SK-N-SH (cell line): ENCODE results near the gene BRD3. TPM values are rescaled to one million over a fixed set of nuclear protein-coding genes. Genes with fewer than 3 reads are reported as not detected.

Source experiments
- CTCF ChIA-PET: fragments of 300-600, 350-600 bp; formaldehyde crosslinking; extraction: SDS; loops from one replicate; lab custom pipeline; 2021; lab: Yijun Ruan, JAX
- POLR2A ChIA-PET: fragments of 350-600 bp; sonication (Branson Sonifier 250); formaldehyde crosslinking; extraction: SDS; loops from one replicate; lab custom pipeline; 2020; ENCODE audit warnings: antibody characterized with exemption, inconsistent platforms; lab: Yijun Ruan, JAX
- DNase-seq: peaks from one replicate; pipeline ENCODE4 v3.0.0; 2012
- H2AFZ ChIP-seq: fragments of 200-600 bp; sonication (generic); 2 replicates; pipeline ENCODE4 v1.8.1; 2016; ENCODE audit warnings: antibody characterized with exemption, mild to moderate bottlenecking, low read depth
- H3F3A ChIP-seq: fragments of 200-600 bp; sonication (generic); replicated peaks from 2 replicates; pipeline ENCODE3; 2016; ENCODE audit warnings: antibody characterized with exemption, mild to moderate bottlenecking; ENCODE audit not compliant: insufficient read depth
- H3K27ac ChIP-seq, 2 experiments: fragments of 200-500 bp in 1 of 2; fragments of 200-600 bp in 1 of 2; sonication (Bioruptor generic) in 1 of 2; sonication (generic), shearing (Covaris generic) in 1 of 2; 2 replicates each; pipeline versions ENCODE4 v1.5.1 to v1.6.1; 2014 to 2016; ENCODE audit warnings: low read depth in 2 of 2, inconsistent platforms in 1 of 2, low read length in 1 of 2, mild to moderate bottlenecking in 1 of 2, mixed read lengths in 1 of 2
- H3K27me3 ChIP-seq: fragments of 200-600 bp; sonication (generic), shearing (Covaris generic); 2 replicates; pipeline ENCODE4 v1.6.1; 2016; ENCODE audit warnings: mixed run types; ENCODE audit not compliant: insufficient read depth
- H3K36me3 ChIP-seq, 2 experiments: fragments of 200-500 bp in 1 of 2; fragments of 200-600 bp in 1 of 2; sonication (Bioruptor generic) in 1 of 2; sonication (generic) in 1 of 2; replicated peaks in 1 of 2; 2 replicates each; pipeline versions ENCODE3 to v1.5.1; 2014 to 2016; ENCODE audit warnings: low read length in 1 of 2, mild to moderate bottlenecking in 1 of 2; ENCODE audit not compliant: insufficient read depth in 2 of 2, control insufficient read depth in 1 of 2
- H3K4me1 ChIP-seq, 2 experiments: fragments of 200-500 bp in 1 of 2; fragments of 200-600 bp in 1 of 2; sonication (Bioruptor generic) in 1 of 2; sonication (generic), shearing (Covaris generic) in 1 of 2; 2 replicates each; pipeline versions ENCODE4 v1.5.1 to v1.6.1; 2014 to 2016; ENCODE audit warnings: low read depth in 1 of 2, low read length in 1 of 2, mixed run types in 1 of 2; ENCODE audit not compliant: insufficient read depth in 2 of 2, control insufficient read depth in 1 of 2
- H3K4me2 ChIP-seq: fragments of 200-600 bp; sonication (generic), shearing (Covaris generic); 2 replicates; pipeline ENCODE4 v1.6.1; 2017; ENCODE audit warnings: mixed run types
- H3K4me3 ChIP-seq, 2 experiments: fragments of 200-500 bp in 1 of 2; fragments of 200-600 bp in 1 of 2; sonication (Bioruptor generic) in 1 of 2; sonication (generic), shearing (Covaris generic) in 1 of 2; 2 replicates each; pipeline versions ENCODE4 v1.5.1 to v1.8.1; 2014 to 2016; ENCODE audit warnings: low read depth in 2 of 2, inconsistent platforms in 1 of 2, low read length in 1 of 2, mild to moderate bottlenecking in 1 of 2, mixed read lengths in 1 of 2, moderate library complexity in 1 of 2
- H3K79me2 ChIP-seq: fragments of 200-600 bp; sonication (generic); 2 replicates; pipeline ENCODE4 v1.8.1; 2017; ENCODE audit warnings: mild to moderate bottlenecking; ENCODE audit not compliant: insufficient read depth
- H3K9ac ChIP-seq: fragments of 200-600 bp; sonication (generic); 2 replicates; pipeline ENCODE4 v1.6.1; 2017; ENCODE audit warnings: mixed run types
- H3K9me2 ChIP-seq: fragments of 200-600 bp; sonication (generic); 2 replicates; pipeline ENCODE4 v1.6.1; 2017; ENCODE audit warnings: mixed run types
- H3K9me3 ChIP-seq: fragments of 200-600 bp; sonication (generic); 2 replicates; pipeline ENCODE4 v1.6.1; 2017; ENCODE audit warnings: mixed run types, mild to moderate bottlenecking, moderate library complexity
- H4K20me1 ChIP-seq: fragments of 200-600 bp; sonication (generic); 2 replicates; pipeline ENCODE4 v1.6.1; 2017; ENCODE audit warnings: mild to moderate bottlenecking, mixed run types; ENCODE audit not compliant: insufficient read depth
- CHD2 ChIP-seq: fragments of 150-350 bp; IDR thresholded peaks from 2 replicates; pipeline ENCODE4 v1.6.1; 2018; ENCODE audit warnings: low read length; ENCODE audit not compliant: partially characterized antibody
- EZH2phosphoT487 ChIP-seq: fragments of 200-600 bp; sonication (generic); IDR thresholded peaks from 2 replicates; pipeline ENCODE4 v1.6.1; 2017; ENCODE audit warnings: low read depth, mixed run types, mild to moderate bottlenecking, antibody characterized with exemption, moderate library complexity, borderline replicate concordance
- FOXJ3 ChIP-seq: sonication (generic); formaldehyde crosslinking; IDR thresholded peaks from 2 replicates; pipeline ENCODE4 v1.5.1; 2020; ENCODE audit warnings: mild to moderate bottlenecking, missing genetic modification reagents
- GATA2 ChIP-seq: sonication (generic); formaldehyde crosslinking; IDR thresholded peaks from 2 replicates; pipeline ENCODE4 v1.5.0; 2020; ENCODE audit warnings: mild to moderate bottlenecking, missing genetic modification reagents
- JUND ChIP-seq: IDR thresholded peaks from 2 replicates; pipeline ENCODE4 v1.4.0; 2012
- MEF2A ChIP-seq: IDR thresholded peaks from 2 replicates; pipeline ENCODE4 v1.4.0; 2012; ENCODE audit warnings: low read depth, borderline replicate concordance
- NFIC ChIP-seq: IDR thresholded peaks from 2 replicates; pipeline ENCODE4 v1.4.0; 2012; ENCODE audit warnings: borderline replicate concordance
- NRF1 ChIP-seq: IDR thresholded peaks from 2 replicates; pipeline ENCODE4 v1.6.1; 2012; ENCODE audit warnings: low read depth, mild to moderate bottlenecking, low read length
- RCOR1 ChIP-seq: fragments of 150-350 bp; IDR thresholded peaks from 2 replicates; pipeline ENCODE4 v1.6.1; 2017; ENCODE audit warnings: antibody characterized with exemption, low read length
- RXRA ChIP-seq: IDR thresholded peaks from 2 replicates; pipeline ENCODE4 v1.4.0; 2012; ENCODE audit warnings: low read depth, mild to moderate bottlenecking, borderline replicate concordance
- TCF12 ChIP-seq: IDR thresholded peaks from 2 replicates; pipeline ENCODE4 v1.4.0; 2012
- YY1 ChIP-seq: IDR thresholded peaks from 2 replicates; pipeline ENCODE4 v1.4.0; 2012; ENCODE audit warnings: low read depth, mild to moderate bottlenecking
- WGBS: methylation state at CpG from one replicate; pipeline ENCODE4 v1.1.6; 2017; ENCODE audit warnings: low lambda C conversion rate; 5-methylcytosine and 5-hydroxymethylcytosine counted together
- polyA plus RNA-seq, 3 experiments: library from polyadenylated mRNA; depleted of rRNA; stranded (reverse); fragments of >200 nt; gene quantifications; 2 replicates each; pipeline ENCODE4 v1.2.3, GENCODE V29; 2012
- TF ChIP-seq, protein P1 (sequence below): IDR thresholded peaks from 2 replicates; pipeline ENCODE4 v1.4.0; 2012; ENCODE audit warnings: low read depth
- TF ChIP-seq, protein P2 (sequence below): fragments of 150-350 bp; IDR thresholded peaks from 2 replicates; pipeline ENCODE4 v1.6.1; 2017; ENCODE audit warnings: antibody characterized with exemption, low read length, low read depth, borderline replicate concordance
- TF ChIP-seq, protein P3 (sequence below): IDR thresholded peaks from 2 replicates; pipeline ENCODE4; 2012
- TF ChIP-seq, protein P4 (sequence below): fragments of 150-350 bp; IDR thresholded peaks from 2 replicates; pipeline ENCODE4 v1.6.1; 2016; ENCODE audit warnings: mild to moderate bottlenecking, low read depth, low read length

BRD3 gene
- polyA plus RNA-seq, 1 of the 3 experiments (the other 2 are of a cell fraction), result 11.4 TPM

DNA sequence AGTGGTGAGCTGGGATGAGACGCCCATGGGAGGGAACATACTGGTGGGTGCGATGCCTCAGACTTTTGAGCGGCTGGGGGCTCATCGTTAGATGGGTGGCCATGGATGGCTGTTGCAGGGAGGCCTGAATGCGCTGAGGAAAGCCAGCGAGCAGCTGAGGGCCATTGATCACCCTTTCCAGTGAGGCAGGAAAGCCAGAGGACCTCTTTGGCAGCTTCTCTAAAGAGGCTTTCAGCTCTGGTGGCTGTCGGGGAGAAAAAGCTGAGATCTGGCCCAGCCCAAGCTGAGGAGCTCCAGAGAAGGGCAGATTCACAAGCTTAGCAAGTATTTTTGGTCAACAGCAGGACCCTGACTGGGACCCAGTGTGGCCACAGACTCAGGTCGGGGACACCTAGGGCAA is 62.4 kb downstream of the BRD3 start:
- Histone ChIP-seq H3K9me3 (no peaks in the 10 kb centered on the region), H3K9me2 (no peaks in the 10 kb centered on the region), H3K9ac (no peak overlapping the region), H3K27me3 (no peaks in the 10 kb centered on the region), H3K4me3 (no peak overlapping the region), H3K36me3 (no peaks in the 10 kb centered on the region), H3K79me2 (no peaks in the 10 kb centered on the region), H3K4me2 (no peak overlapping the region), H3K27ac (no peak overlapping the region), H3F3A (no peaks in the 10 kb centered on the region), H4K20me1 (no peaks in the 10 kb centered on the region), H3K4me1 (peaks cover 0 to 11% of the 10 kb centered on the region in 2 experiments; a peak in 1 of 4 replicates), H2AFZ (no peak overlapping the region)
- WGBS, result 78% methylated on average over 5 of the region's 8 CpGs
- DNase-seq, result no peak
- CTCF ChIA-PET, result interaction anchor here (0.7 to 7.3 kb wide), 5 partner anchors 11 to 263 kb away, joined by 3 to 72 read pairs (median 7); no protein-coding TSS in a partner anchor
- POLR2A ChIA-PET, result interaction anchor here (1.3 kb wide), 1 partner anchor 12 kb away, joined by 3 read pairs; no protein-coding TSS in a partner anchor
- TF ChIP-seq GATA2 (CRISPR knock-in tag), result no peak
- TF ChIP-seq NFIC, result no peak
- TF ChIP-seq, protein P1, sequence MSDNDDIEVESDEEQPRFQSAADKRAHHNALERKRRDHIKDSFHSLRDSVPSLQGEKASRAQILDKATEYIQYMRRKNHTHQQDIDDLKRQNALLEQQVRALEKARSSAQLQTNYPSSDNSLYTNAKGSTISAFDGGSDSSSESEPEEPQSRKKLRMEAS, result no peak
- no peak for TF ChIP-seq MEF2A
- no peak for TF ChIP-seq JUND
- no peak for TF ChIP-seq EZH2phosphoT487
- TF ChIP-seq, protein P2, sequence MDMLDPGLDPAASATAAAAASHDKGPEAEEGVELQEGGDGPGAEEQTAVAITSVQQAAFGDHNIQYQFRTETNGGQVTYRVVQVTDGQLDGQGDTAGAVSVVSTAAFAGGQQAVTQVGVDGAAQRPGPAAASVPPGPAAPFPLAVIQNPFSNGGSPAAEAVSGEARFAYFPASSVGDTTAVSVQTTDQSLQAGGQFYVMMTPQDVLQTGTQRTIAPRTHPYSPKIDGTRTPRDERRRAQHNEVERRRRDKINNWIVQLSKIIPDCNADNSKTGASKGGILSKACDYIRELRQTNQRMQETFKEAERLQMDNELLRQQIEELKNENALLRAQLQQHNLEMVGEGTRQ, result no peak
- TF ChIP-seq FOXJ3 (CRISPR knock-in tag), result no peak
- TF ChIP-seq NRF1, result no peak
- TF ChIP-seq YY1, result no peak
- no peak for TF ChIP-seq RXRA
- TF ChIP-seq, protein P3, sequence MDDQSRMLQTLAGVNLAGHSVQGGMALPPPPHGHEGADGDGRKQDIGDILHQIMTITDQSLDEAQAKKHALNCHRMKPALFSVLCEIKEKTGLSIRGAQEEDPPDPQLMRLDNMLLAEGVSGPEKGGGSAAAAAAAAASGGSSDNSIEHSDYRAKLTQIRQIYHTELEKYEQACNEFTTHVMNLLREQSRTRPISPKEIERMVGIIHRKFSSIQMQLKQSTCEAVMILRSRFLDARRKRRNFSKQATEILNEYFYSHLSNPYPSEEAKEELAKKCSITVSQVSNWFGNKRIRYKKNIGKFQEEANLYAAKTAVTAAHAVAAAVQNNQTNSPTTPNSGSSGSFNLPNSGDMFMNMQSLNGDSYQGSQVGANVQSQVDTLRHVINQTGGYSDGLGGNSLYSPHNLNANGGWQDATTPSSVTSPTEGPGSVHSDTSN, result no peak
- TF ChIP-seq CHD2, result no peak
- no peak for TF ChIP-seq RCOR1
- TF ChIP-seq, protein P4, sequence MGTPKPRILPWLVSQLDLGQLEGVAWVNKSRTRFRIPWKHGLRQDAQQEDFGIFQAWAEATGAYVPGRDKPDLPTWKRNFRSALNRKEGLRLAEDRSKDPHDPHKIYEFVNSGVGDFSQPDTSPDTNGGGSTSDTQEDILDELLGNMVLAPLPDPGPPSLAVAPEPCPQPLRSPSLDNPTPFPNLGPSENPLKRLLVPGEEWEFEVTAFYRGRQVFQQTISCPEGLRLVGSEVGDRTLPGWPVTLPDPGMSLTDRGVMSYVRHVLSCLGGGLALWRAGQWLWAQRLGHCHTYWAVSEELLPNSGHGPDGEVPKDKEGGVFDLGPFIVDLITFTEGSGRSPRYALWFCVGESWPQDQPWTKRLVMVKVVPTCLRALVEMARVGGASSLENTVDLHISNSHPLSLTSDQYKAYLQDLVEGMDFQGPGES, result no peak
- no peak for TF ChIP-seq TCF12
